ENCODE results near the gene MSH5. TPM values are rescaled to one million over a fixed set of nuclear protein-coding genes. Genes with fewer than 3 reads are reported as not detected.
A peak's percentile ranks its signal among the peaks of the same experiment; 100 is the strongest.

Gene MSH5
- total and polyA plus RNA-seq, 9 of the 15 experiments (the other 6 are each of a cell fraction or from before 2014, with no cell fraction given), result 12.5 to 104 (median 46.6) TPM

DNA sequence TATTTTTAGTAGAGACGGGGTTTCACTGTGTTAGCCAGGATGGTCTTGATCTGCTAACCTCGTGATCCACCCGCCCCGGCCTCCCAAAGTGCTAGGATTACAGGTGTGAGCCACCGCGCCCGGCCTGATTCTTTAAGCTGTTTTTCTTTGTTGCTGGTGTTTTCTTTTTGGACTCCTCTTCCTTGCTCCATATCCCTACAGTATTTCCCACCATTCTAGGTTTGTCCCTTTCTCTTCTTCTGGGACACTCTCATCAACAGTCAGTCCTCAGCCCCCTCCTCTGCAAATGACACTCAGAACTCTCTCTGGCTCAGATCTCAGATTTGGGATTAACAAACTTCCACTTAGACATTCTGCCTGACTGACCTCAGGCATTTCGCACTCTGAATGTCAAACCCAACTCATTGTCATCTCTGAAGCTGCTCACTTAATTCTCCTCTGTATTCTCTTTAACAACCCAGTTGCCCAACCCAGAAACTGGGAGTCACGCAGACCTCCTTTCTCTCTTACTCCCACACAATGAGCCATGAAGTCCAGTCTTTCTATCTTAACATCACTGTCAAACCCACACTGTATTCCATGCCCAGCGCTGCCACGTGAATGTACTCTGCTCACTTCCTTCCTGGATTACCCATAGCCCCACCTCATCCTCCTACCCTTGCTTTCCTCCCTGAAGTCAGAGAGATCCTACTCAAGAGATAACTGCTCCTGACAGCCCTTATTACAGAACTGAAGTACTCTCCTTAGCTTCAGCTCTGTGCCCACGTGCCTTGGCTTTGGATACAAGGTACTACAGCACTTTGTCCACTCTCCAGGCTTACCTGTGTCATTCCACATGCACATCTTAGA is 14.1 kb upstream of the MSH5 start (continued):
- TF ChIP-seq, protein P1, sequence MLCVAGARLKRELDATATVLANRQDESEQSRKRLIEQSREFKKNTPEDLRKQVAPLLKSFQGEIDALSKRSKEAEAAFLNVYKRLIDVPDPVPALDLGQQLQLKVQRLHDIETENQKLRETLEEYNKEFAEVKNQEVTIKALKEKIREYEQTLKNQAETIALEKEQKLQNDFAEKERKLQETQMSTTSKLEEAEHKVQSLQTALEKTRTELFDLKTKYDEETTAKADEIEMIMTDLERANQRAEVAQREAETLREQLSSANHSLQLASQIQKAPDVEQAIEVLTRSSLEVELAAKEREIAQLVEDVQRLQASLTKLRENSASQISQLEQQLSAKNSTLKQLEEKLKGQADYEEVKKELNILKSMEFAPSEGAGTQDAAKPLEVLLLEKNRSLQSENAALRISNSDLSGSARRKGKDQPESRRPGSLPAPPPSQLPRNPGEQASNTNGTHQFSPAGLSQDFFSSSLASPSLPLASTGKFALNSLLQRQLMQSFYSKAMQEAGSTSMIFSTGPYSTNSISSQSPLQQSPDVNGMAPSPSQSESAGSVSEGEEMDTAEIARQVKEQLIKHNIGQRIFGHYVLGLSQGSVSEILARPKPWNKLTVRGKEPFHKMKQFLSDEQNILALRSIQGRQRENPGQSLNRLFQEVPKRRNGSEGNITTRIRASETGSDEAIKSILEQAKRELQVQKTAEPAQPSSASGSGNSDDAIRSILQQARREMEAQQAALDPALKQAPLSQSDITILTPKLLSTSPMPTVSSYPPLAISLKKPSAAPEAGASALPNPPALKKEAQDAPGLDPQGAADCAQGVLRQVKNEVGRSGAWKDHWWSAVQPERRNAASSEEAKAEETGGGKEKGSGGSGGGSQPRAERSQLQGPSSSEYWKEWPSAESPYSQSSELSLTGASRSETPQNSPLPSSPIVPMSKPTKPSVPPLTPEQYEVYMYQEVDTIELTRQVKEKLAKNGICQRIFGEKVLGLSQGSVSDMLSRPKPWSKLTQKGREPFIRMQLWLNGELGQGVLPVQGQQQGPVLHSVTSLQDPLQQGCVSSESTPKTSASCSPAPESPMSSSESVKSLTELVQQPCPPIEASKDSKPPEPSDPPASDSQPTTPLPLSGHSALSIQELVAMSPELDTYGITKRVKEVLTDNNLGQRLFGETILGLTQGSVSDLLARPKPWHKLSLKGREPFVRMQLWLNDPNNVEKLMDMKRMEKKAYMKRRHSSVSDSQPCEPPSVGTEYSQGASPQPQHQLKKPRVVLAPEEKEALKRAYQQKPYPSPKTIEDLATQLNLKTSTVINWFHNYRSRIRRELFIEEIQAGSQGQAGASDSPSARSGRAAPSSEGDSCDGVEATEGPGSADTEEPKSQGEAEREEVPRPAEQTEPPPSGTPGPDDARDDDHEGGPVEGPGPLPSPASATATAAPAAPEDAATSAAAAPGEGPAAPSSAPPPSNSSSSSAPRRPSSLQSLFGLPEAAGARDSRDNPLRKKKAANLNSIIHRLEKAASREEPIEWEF (CRISPR knock-in tag; IDR thresholded peaks at IDR 0.05), result no peak
- TF ChIP-seq HIVEP1 (CRISPR knock-in tag; IDR thresholded peaks at IDR 0.05) (peak; percentile 76; the same call in 1 of the 2 replicates), ETS2 (tag; IDR thresholded peaks at IDR 0.05; ENCODE audit: borderline replicate concordance, poor library complexity, severe bottlenecking) (no peak), BACH1 (tag; IDR thresholded peaks at IDR 0.05) (peak; percentile 40; the same call in 1 of the 2 replicates), POLR2G (IDR thresholded peaks at IDR 0.05; ENCODE audit: low read depth, low read length) (no peak), ZNF134 (CRISPR knock-in tag; conservative IDR thresholded peaks at IDR 0.05) (peak; percentile 36; the same call in 1 of the 2 replicates), PHF8 (IDR thresholded peaks at IDR 0.05; ENCODE audit: borderline replicate concordance, low read length) (no peak; the same call in 1 of the 2 replicates), BRF1 (IDR thresholded peaks at IDR 0.05; ENCODE audit: borderline replicate concordance, extremely low read depth, insufficient read length) (no peak), SRSF3 (IDR thresholded peaks at IDR 0.05; ENCODE audit: insufficient read depth, low read length) (no peak), NR3C1 (CRISPR knock-in tag; IDR thresholded peaks at IDR 0.05) (no peak), ZC3H11A (IDR thresholded peaks at IDR 0.05; ENCODE audit: low read depth, low read length) (no peak)
- TF ChIP-seq, protein P2, sequence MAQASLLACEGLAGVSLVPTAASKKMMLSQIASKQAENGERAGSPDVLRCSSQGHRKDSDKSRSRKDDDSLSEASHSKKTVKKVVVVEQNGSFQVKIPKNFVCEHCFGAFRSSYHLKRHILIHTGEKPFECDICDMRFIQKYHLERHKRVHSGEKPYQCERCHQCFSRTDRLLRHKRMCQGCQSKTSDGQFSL (CRISPR knock-in tag; IDR thresholded peaks at IDR 0.05), result no peak
- TF ChIP-seq, protein P2 (tag; IDR thresholded peaks at IDR 0.05), result no peak
- TF ChIP-seq, protein P3, sequence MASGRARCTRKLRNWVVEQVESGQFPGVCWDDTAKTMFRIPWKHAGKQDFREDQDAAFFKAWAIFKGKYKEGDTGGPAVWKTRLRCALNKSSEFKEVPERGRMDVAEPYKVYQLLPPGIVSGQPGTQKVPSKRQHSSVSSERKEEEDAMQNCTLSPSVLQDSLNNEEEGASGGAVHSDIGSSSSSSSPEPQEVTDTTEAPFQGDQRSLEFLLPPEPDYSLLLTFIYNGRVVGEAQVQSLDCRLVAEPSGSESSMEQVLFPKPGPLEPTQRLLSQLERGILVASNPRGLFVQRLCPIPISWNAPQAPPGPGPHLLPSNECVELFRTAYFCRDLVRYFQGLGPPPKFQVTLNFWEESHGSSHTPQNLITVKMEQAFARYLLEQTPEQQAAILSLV (tag; IDR thresholded peaks at IDR 0.05), result no peak
- TF ChIP-seq, protein P4, sequence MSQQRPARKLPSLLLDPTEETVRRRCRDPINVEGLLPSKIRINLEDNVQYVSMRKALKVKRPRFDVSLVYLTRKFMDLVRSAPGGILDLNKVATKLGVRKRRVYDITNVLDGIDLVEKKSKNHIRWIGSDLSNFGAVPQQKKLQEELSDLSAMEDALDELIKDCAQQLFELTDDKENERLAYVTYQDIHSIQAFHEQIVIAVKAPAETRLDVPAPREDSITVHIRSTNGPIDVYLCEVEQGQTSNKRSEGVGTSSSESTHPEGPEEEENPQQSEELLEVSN (IDR thresholded peaks at IDR 0.05; ENCODE audit: borderline replicate concordance in 1 of 2, extremely low read depth in 1 of 2, insufficient read depth in 1 of 2, insufficient read length in 1 of 2, low read depth in 1 of 2, low read length in 1 of 2, poor library complexity in 1 of 2, severe bottlenecking in 1 of 2), result no peak
- TF ChIP-seq, protein P5, sequence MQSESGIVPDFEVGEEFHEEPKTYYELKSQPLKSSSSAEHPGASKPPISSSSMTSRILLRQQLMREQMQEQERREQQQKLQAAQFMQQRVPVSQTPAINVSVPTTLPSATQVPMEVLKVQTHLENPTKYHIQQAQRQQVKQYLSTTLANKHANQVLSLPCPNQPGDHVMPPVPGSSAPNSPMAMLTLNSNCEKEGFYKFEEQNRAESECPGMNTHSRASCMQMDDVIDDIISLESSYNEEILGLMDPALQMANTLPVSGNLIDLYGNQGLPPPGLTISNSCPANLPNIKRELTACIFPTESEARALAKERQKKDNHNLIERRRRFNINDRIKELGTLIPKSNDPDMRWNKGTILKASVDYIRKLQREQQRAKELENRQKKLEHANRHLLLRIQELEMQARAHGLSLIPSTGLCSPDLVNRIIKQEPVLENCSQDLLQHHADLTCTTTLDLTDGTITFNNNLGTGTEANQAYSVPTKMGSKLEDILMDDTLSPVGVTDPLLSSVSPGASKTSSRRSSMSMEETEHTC (IDR thresholded peaks at IDR 0.05), result peak; percentile 50; the same call in 1 of the 2 replicates
